NB4 (cell line): ENCODE data around the gene OSBP.

Experiments
- MAX ChIP-seq: IDR thresholded peaks from 2 replicates; pipeline ENCODE4 v1.6.1; 2011; ENCODE audit warnings: low read depth, low read length
- MYC ChIP-seq: IDR thresholded peaks from 2 replicates; pipeline ENCODE4 v1.6.1; 2011; ENCODE audit warnings: low read depth, low read length
- POLR2A ChIP-seq: IDR thresholded peaks from 2 replicates; pipeline ENCODE4 v1.6.1; 2011; ENCODE audit warnings: mild to moderate bottlenecking; ENCODE audit not compliant: insufficient read length; ENCODE audit errors: extremely low read depth
- TF ChIP-seq, protein P1 (sequence below): IDR thresholded peaks from one replicate; pipeline ENCODE4 v1.5.1; 2012; ENCODE audit warnings: low read depth, low read length

GRCh38 chr11:59545179-59546020 is 70.2 kb downstream of the OSBP start:
- TF ChIP-seq, protein P1, sequence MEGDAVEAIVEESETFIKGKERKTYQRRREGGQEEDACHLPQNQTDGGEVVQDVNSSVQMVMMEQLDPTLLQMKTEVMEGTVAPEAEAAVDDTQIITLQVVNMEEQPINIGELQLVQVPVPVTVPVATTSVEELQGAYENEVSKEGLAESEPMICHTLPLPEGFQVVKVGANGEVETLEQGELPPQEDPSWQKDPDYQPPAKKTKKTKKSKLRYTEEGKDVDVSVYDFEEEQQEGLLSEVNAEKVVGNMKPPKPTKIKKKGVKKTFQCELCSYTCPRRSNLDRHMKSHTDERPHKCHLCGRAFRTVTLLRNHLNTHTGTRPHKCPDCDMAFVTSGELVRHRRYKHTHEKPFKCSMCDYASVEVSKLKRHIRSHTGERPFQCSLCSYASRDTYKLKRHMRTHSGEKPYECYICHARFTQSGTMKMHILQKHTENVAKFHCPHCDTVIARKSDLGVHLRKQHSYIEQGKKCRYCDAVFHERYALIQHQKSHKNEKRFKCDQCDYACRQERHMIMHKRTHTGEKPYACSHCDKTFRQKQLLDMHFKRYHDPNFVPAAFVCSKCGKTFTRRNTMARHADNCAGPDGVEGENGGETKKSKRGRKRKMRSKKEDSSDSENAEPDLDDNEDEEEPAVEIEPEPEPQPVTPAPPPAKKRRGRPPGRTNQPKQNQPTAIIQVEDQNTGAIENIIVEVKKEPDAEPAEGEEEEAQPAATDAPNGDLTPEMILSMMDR = no peak
- TF ChIP-seq POLR2A (peak; percentile 47), MYC (no peak), MAX (no peak)
